Activated CD4-positive, CD25-positive, alpha-beta regulatory T cell treated with anti-CD3 and anti-CD28 coated beads, Interleukin-2, amount 50 U/mL, for 16 hours (primary cell): Measurements from ENCODE around the gene SIVA1.

ENCODE experiments used
- DNase-seq: peaks from one replicate; pipeline ENCODE4 v3.0.0-alpha.2; 2020; ENCODE audit warnings: low read depth, low spot score

The SIVA1 gene

GRCh38 chr14:104784846-104785707 is 32.1 kb downstream of the SIVA1 start:
- DNase-seq, result no peak

GRCh38 chr14:104785708-104786080 is 32.7 kb downstream of the SIVA1 start:
- no peak for DNase-seq

DNA sequence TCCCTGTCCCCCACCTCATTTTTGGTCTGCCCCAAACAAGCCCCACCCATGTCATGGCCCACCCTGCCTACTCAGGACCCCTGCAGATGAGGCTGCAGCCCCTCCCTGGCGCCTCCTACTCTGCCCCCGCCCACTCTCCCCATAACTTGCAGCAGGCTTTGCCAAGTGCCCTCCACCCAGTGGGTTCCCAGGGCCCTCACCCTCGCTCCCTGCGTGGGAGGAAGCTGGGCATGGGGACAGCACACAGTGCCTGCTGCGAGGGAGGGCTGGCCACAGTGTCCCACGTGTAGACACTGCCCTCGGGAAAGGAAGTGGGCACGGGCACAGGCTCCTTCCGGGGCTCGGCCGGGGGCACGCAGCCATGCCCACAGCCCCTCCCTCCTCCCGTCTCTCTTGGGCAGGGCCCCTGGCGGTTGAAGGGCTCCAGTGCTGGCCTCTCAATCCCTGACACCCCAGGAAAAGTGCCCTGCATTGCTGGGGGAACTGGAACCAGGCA is 33.2 kb downstream of the SIVA1 start:
- DNase-seq, result no peak

DNA sequence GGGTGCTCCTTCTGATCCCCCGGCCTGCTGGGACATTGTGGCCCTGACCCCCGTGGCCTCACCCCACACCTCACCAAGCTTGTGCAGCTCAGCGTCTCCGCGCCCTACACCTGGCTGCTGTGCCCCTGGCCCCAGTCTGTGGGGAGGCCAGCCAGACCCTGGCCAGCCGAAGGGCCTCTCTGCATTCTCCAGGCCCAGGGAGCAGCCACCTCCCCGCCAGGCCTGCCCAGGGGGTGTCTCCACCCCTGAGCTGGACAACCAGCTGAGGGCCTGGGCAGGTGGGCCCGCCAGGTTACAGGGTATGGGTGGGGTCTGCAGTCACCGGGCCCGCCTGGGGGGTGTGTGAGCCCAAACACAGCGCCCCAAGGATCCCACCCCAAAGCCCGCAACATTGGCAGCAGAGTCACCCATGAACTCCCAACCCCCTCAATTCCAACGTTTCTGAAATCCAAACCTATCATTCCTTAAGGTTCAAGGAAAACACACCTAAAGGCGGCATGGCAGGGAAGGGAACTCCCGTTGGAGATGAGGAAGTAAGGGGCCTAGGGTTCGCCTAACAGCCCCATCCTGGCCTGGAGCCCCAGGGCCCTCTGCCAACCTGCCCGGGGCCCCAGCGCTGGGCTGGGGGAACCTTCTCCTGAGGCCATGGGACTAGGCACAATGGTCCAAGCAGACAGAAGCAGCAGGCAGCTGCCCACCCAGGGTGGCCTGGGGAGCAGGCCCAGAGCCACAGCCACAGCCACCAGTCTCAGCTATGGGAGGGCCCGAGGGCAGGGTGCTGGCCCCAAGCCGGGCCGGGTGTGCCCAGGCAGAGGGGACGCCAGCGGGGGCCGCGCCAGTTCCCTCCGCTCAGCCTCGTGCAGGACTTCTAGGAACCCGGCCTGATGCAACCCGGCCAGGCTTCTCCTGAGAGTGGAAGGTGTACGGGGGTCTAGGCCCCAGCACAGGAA is 34.1 kb downstream of the SIVA1 start:
- no peak for DNase-seq

GRCh38 chr14:104787736-104788135 is 34.8 kb downstream of the SIVA1 start:
- no peak for DNase-seq

DNA sequence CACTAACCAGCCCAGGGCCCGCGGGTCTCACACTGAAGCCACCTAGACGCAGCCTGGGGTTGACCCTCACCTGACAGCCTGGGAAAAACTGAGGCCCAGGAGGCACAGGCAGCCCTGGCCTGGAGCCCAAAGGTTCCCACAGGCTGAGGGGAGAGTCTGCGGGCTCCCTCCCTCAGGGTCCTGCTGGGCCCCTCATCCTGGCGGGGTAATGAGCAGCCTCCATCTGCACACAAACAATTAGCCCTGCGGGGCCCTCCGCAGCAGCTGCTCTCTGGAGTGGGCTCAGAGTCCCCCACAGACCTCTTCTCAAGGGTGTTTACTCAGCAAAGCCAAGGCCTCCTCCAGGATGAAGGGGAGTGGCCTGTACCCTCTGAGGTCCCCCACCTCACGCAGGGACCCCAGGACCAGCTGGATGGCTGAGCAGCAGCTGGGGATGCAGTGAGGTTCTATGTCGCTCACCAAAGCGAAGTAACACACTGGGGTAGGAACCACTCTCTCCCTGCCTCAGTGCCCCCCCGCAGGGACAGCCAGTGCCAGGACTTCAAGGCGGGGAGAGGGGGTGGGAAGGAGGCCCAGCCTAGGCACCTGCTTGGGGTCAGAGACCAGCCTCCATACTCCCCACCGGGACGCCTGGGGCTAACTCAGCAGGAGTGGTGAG is 35.3 kb downstream of the SIVA1 start:
- no peak for DNase-seq

- no peak for DNase-seq
Measured at GRCh38 chr14:104788873-104789663, 36.1 kb downstream of the SIVA1 start.

DNA sequence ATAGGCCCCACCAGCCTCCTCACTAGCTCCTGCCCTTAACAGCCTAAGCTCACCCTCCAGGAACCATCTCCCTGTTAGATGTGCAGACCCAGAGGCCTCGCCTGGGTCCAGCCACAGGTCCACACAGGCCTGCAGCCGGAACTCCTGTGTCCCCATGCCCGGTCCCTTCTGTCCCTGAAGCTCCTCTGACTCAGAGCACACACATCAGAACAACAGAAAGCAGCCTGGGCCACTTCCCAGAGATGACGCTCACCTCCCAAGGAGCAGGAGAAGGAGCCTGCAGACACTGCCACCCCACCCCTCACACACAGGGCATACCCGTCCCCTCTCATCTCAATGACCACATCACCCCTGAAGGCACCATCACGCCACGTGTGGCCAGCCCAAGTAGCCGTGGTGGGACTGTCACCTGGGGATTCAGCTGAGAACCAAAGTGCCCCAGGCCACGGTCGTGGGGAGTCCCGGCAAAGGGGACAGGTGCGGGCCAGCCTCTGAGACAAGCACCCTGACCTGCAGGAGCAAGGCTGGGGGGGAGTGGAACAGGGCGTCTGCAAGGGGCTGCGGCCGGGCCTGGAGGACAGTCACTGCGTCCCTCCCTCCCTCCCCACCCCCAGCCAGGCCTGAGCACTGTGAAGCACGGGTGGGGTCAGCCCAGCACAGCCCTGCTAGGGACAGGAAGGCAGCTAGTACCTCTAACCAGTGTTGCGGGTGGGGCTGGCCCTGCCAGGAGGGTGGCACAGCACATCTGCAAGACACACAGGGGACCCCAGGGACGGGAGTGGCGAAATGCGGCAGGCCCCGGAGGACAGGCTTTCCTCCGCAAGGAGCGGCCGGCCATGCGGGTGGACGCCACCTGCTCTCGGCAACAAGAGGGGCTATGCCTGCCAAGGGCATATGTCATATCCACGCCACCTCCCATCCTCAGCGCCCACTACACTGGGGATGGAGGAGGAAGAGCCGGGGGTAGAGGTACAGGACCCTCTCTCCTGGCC is 37.1 kb downstream of the SIVA1 start:
- no peak for DNase-seq

GRCh38 chr14:104791425-104791824 is 38.5 kb downstream of the SIVA1 start:
- DNase-seq, result no peak

DNA sequence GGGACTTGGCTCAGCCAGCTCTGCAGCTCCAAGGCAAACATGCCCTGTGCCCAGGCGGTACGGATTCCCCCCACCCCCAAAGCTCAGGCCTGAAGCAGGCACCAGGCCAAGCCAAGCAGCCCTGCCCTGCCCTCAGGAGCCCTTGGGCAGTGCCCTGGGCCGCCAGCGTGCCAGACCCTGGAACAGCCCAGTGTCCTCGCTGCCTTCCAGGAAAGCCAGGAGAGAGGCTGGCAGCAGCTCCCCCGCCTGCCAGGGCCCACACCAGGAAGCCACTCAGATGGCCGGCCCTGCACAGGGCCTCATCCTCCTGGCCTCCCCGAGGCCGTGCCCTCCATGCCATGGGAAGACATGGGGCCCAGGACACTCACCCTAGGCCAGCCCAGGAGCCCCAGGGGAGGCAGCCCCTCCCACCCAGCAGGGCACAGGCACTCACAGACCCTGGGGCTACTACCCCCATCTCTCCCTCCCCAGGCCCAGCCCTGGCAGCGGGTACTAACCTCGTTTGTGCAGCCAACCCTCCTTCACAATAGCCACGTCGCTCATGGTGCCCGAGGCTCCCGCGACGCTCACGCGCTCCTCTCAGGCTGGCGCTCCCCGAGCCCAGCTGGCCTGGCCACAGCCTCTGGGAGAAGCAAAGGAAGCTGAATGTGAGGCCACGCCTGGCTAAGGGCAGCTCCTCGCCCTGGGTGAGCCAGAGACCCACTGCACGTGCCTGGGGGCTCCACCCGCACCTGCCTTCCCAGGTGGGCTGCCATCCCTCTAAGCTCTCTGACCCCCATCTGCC is 39.3 kb downstream of the SIVA1 start:
- DNase-seq, result no peak

GRCh38 chr14:104792945-104793702 is 40.2 kb downstream of the SIVA1 start:
- DNase-seq, result no peak

GRCh38 chr14:104793703-104793959 is 40.7 kb downstream of the SIVA1 start:
- DNase-seq, result no peak

DNA sequence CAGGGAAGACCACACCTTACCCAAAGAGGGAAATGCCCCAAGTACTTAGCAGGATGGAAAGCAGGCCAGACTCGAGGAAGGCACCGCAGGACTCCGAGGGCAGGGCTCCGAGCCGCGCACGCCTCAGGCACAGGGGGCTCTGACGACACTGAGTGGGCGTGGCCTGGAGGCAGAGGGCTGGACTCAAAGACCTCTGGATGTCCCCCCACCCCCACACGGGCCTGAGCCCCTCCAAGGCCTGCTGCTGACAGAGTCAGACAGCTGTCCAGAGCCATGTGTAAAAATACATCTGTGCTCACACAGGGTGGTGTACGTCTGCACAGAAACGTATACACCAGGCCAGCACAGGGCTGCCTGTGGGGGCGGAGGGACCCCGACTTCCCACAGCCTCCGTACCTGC is 41.2 kb downstream of the SIVA1 start:
- DNase-seq, result no peak

DNA sequence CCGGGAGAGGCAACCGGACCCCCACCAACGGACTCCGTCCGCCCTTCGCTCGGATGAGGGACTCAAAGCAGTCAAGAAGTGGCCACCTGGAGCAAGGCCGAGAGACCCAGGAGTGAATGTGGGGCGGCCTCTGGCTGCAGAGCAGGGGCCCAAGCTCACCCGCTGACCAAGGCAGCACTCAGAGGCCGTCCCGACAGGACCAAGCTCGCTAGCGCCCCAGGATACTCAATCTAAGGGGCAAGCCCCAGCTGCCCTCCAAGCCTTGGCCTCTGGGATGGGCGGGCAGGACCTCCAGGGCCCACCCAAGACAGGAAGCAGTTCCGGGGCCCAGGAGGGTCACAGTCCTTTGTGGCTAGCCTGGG is 41.7 kb downstream of the SIVA1 start:
- DNase-seq, result no peak

DNA sequence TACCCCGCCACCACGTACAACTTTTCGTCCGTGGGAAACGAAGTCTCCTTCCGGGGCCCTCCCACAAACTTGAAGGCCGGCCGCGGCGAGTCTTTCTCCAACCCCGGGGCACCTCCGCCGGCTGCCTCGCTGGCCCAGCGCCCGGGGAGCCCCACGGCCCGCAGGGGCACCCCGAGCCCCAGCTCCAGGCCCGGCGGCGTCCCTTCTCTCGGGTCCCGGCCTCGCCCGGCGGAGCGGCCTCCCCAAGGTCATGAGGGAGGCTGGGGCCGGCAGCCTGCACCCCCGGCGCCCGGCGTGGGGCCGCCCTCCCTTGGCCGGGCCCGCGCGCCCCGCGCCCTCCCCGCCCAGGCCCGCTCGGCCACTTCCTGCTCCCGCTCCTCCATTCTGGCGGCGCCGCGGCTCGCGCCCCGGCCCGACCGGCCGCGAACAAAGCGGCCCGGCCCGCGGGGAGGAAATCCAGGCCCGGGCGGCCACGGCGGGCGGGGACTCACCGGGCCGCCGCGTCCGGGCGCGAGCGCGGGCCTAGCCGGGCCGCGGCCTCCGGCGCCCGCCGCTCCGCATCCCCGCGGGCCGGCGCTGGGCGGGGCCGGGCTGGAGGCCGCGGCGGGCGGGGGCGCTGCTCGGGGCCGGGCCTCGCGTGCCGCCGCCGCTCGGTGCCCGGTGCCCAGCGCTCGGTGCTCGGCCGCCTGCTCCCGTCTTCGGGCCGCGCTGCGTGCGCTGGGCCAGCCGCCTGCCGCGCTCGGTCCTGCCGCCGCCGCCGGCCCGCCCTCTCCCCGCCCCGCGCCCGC is 42.2 kb downstream of the SIVA1 start, which contains the start of gene AKT1:
TSS of gene AKT1 (minus strand) at position 756 of the 788 bp plus-strand sequence. CDS start 3,105 bp downstream, outside the sequence.
- no peak for DNase-seq

DNA sequence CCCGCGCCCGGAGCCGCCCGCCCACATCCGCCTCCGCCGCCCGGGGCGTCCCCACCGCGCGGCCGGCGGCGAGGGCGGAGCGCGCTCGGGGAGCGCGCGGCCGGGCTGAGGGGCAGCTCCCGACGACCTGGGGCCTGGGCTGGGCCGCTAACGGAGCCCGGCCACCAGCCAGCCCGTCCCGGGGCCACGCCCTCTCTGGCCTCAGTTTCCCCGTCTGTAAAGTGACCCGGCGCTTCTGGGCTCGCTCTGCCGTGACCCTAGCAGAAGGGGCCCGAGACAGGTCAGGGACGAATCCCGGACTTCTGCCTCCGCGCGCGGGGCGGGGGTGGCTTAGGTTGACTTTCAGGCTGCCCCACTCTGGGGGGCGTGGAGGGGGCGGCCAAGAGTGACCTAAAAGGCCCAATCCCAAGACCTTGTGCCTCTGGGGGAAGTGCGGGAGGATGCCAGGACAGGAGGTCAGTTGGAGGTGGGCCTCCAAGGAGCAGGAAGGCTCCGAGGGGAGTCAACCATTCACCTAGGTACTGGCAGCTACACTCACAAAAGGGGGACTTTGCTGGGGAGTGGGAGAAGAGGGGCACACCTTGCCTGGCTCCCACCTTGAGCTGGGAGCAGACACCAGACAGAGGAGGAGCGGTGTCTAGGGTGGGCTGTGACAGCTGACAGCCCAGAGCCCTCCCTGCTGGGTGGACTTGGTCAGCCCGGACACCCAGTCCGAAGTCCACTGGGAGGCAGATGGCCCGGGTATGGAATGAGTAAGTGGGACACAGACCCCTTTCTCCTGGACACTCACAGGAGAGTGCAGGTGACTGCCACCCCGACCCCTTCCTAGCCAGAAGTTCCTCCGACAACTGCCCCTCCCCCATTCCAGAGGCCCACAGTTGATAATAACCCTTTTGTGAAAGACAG is 43.1 kb downstream of the SIVA1 start:
- no peak for DNase-seq

DNA sequence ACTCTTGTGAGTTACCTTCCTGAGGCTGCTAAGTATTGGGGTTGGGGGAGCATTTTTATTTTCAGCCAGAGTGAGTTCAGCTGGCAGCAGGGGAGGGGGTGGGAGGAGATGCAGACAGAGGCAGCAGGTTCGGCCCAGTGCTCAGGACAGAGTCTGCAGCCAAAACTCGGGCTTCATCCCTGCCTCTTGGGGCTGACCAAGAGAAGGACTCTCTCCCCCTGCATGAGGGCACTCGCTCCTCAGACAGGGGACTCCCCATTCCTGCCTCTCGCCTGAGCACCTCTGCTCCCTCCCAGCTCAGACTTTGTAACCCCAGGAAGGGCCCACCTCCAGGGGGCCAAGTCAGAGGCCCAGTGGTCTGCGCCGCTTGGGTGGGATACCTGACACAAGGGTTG is 43.7 kb downstream of the SIVA1 start:
- DNase-seq, result no peak
